C4-2B (cell line): ENCODE data around the gene INF2.
A peak's percentile ranks its signal among the peaks of the same experiment; 100 is the strongest.

ENCODE experiments used
- H3K27ac ChIP-seq: fragments of 450-650 bp; 2 replicates; pipeline ENCODE4 v1.5.1; 2017
- CTCF ChIP-seq: fragments of 450-650 bp; conservative IDR thresholded peaks from 2 replicates; pipeline ENCODE4 v1.5.1; 2017; ENCODE audit warnings: mild to moderate bottlenecking
- ZFX ChIP-seq: fragments of 450-650 bp; IDR thresholded peaks from 2 replicates; pipeline ENCODE4 v1.6.1; 2017

Gene INF2

GRCh38 chr14:104676694-104677511 is 12.5 kb upstream of the INF2 start:
- TF ChIP-seq CTCF, result no peak
- TF ChIP-seq ZFX, result no peak
- no peak overlapping the region for H3K27ac ChIP-seq

- TF ChIP-seq CTCF (no peak), ZFX (no peak)
- no peak overlapping the region for H3K27ac ChIP-seq
Measured at GRCh38 chr14:104677512-104678332, 11.7 kb upstream of the INF2 start.

GRCh38 chr14:104678346-104678745 is 11.1 kb upstream of the INF2 start:
- H3K27ac ChIP-seq, result no peak overlapping the region
- TF ChIP-seq ZFX, result no peak
- no peak for TF ChIP-seq CTCF

- no peak for TF ChIP-seq ZFX
- TF ChIP-seq CTCF, result no peak
- H3K27ac ChIP-seq, result no peak overlapping the region
Measured at GRCh38 chr14:104678901-104679705, 10.3 kb upstream of the INF2 start.

- no peak for TF ChIP-seq ZFX
- no peak for TF ChIP-seq CTCF
- no peak overlapping the region for H3K27ac ChIP-seq
Measured at GRCh38 chr14:104680056-104680805, 9.2 kb upstream of the INF2 start.

- no peak for TF ChIP-seq CTCF
- no peak for TF ChIP-seq ZFX
- peak overlapping the region; percentile 11; the same call in 1 of the 2 replicates for H3K27ac ChIP-seq
Measured at GRCh38 chr14:104680806-104681688, 8.4 kb upstream of the INF2 start.
